ENCODE measurements around the gene GJB3.

Gene GJB3

DNA sequence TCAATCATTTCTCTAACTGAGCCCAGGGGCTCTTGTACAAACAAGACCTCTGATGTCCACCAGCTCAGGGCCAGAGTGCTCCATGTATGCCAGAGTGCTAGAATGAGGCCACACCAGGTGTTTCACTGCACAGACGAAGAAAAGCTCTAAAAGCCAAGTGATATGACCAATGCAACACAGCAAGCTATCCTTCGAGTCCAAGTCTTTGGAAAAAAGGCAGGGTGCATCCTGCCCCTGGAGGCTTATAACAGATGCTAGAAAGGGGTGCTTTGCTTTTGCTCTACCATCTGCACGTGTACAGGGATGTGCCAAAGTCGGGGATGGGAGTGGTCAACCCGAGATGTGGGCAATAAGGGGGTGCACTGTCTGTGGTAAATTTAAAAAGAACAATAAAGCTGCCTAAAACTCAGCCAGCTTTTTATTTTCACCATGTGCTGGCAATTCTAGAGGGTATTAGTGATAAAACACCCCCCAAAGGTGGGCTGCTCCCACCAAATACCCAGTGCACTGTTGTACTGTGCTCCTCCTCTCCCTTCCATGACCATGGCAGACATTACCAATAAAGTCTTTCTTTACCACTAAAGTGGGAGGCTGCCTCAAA is 46.4 kb downstream of the GJB3 start:
- DNase-seq, result no peak

DNA sequence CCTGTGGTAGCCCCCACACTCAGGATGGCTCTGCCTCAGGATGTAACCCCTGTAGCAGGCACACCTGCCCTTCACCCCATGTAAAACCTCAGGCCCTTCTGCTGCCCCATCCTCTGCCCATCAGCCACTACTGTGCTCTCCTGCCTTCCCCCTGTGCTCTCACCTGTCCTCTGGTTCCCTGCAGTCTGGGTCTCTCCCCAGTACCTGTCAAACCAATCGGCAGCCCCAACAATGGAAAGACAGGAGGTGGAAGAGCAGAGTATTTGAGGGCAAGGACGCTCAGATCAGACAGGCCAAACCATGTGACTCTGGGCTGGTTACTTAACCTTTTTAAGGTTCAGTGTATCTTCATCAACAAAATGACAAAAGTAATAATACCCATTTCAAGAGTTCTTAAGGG is 47.6 kb downstream of the GJB3 start:
- no peak for DNase-seq

DNA sequence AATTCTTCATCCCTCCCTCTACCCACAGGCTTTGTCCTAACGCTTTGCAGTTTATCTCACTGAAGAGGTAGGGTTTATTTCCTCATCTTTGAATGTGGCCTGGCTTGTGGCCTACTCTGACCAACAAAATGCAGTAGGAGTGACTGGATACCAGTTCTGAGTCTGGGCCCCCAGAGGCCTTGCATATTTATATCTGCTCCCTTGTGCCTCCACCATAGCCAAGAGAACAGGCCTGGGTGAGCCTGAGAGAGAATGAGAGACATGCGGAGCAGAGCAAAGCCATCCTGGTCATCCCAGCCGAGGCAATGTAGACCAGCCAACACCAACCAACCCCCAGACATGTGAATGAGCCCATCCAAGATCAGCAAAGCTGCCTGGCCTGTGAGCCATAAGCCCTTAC is 48.2 kb downstream of the GJB3 start:
- DNase-seq, result no peak

DNA sequence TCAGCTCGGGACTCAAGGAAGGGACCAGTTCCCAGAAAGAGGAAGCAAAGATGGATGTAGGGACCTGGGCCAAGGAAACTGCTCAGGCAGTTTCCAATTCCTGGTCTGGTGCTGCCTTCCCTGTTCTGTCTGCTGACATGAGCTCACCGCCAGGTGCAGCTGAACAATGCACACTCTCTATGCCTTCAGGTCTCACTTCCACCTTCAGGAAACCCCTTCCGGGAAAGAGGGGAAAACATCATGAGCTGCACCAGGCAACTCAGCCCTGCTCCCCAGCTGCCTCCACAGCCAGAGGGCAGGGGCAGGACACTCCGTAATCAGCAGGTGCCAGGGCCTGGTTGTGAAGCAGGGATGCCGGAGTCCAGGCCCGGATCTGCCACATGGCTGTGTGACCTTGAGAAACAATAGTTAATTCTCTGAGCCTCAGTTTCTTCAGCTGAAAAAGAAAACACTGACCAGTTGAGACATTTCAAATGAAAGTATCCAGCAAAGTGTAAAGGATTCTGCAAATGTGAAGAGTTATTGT is 50.8 kb downstream of the GJB3 start:
- no peak for DNase-seq

DNA sequence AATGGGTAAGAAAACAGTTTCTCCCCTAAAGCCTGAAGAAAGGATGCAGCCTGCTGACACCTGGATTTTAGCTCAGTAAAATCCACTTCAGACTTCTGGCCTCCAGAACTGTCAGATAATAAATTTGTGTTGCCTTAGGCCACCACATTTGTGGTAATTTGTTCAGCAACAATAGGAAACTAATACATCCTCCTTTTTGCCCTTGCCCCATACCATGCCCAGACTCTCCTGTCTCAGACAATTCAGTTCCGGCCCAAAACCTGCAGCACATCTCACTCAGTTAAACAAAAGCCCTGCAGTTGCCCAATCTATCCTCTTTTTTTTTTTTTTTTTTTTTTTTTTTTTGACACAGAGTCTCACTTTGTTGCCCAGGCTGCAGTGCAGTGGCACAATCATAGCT is 52.7 kb downstream of the GJB3 start:
- DNase-seq, result no peak
